Measurements from ENCODE around the gene S100A3.

- no peak for TF ChIP-seq CHD4 (IDR thresholded peaks at IDR 0.05; ENCODE audit: borderline replicate concordance)
- TF ChIP-seq KDM1A (IDR thresholded peaks at IDR 0.05; ENCODE audit: low read depth), result no peak
- TF ChIP-seq POLR2A (IDR thresholded peaks at IDR 0.05; ENCODE audit: low read length), result no peak
- peak in 1 of 2 experiments; percentile 64; a peak in 2 of 4 replicates for TF ChIP-seq CEBPB (IDR thresholded peaks at IDR 0.05)
- TF ChIP-seq RCOR1 (IDR thresholded peaks at IDR 0.05; ENCODE audit: low read depth, low read length), result no peak
- TF ChIP-seq CTCF (IDR thresholded peaks at IDR 0.05), result no peak
These were observed 17.6 kb upstream of the S100A3 start for GRCh38 chr1:153566414-153567371.

All from A549 (cell line).